GM21360 (cell line): ENCODE results near the gene EFCAB6.

Experiments
- ATAC-seq: cut with Tn5 transposase; IDR thresholded peaks from one replicate; pipeline ENCODE4 v1.9.1; 2021; ENCODE audit warnings: mild to moderate bottlenecking, moderate library complexity; ENCODE audit not compliant: unreplicated experiment

Gene EFCAB6

DNA sequence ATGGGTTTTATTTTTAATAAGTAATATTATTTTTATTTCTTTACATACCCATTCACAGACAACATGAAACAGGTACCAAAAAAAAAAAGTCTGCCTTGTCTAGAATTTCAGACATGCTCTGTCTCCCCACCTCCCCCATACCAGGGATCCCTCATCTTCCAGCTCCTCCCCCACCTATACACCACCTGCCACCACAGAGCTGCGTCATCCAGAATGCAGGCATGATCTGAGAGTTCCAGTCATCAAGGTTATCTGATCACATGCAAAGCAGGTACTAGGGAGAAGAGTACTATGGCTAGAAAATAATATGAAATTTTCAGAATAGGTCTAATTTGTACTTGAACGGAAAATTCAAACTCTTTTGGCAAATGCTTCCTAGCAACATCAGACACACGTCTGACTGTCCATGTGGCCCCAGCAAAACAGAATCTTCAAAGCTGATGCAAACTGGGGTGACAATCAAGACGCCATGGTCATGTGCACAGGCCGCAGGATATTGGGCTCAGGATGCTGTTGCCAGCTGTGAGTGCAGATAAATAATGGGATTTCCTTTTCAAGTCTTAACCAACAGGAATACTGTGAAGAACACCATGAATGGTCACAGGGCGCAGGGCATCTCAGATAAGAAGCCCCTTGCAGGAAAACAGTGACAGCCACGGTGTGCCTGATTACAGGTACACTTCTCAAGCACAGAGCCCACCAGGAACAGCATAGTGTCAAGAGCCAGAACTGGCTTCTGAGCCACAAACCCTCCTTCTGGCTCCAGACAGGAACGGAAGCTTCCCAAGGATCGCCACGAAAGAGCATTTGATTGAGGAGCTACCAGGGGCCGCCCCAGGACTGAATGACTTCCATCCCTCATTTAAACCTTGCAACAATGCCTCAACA, 169.5 kb downstream of the EFCAB6 start:
- ATAC-seq, result no peak

DNA sequence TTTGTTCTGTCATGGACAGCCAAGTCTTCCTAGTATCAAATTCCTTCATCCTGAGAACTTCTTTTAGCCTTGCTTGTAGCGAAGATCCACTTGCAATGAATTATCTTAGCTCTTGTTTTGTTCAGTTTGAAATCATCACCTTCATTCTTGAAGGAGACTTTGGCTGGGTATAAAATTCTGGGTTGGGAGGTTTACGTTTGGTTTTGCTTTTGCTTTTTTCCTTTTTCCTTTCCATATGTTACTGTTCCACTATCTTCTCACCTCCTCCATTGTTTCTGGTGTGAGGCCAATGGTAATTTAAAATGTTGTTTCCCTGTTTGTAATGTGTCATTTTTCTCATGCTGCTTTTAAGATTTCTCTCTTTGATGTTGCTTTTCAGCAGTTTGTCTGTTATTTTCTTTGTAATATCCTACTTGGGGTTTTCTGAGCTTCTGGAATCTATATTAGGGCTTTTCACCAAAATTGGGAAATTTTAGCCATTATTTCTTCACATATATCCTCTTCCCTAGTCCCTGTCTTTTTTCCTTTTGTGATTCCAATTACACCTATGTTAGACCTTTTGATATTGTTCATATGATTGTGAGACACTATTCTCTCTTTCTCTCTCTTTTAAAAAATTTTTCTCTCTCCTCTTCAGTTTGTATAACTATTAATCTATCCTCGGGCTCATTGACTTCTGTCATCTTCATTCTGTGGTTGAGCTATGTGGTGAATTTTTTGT, 172.7 kb downstream of the EFCAB6 start:
- ATAC-seq, result no peak

DNA sequence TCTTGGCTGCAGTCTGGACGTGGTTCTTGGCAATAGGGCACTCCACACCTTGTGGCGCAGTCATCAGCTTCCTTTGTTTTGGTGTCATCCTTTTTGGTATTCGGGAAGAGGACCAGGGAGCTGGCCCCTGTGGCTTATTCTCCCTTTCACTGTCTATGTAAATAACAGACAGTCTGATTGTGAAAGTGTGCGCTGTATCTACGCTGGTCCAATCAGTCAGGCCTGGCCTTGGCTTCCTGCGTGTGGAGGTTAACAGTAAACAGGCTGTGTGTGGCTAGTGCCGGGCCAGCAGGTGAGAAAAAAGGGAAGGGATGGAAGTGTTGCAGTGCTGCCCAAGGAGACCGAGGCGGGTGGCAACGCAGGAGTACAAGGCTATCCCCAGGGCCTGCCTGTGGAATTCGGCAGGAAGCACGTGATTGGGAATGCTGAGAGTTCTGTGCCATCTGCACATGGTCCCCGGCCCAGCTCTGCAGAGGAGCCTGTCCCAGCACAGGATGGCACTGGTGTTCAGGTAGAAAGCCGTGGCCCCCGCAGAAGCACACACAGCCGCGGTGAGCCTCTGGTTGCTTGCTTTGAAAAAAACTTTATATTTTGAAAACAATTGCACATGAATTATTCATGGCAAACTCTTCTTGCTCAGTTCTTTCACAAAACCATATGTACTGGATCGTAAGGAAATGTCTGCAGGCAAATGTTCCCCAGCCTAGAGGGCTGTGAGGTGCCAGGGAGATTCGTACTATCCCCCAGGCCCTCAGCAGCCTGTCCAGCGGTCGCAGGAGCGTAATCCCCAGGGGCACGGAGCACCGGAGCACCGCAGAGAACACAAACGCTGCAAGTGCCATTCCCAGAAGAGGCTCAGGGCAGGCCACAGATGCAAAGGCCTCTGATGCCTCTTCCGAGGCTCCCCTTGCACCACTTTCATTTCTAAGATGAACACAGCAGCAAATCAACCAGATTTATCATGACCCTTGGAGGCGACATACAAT, 174.5 kb downstream of the EFCAB6 start:
- ATAC-seq, result no peak

DNA sequence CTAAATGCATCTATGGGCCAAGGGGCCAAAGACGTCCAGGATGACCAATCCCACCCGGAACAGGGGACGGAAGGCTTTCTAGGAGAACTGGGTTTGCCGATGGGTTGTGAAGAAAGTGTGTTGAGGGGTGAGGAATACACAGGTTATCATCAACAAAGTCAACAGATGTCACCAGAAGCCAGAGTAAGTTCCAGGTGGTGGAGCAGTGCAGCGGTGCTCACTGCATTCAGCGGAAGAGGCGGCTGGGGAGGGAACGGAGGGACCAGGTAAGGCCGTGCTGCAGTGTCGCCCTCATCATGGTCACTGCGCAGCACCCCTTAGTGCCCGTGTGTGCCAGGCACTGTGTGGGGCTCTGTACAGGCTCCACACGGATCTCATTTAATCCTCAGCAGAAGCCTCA, 176.0 kb downstream of the EFCAB6 start:
- no peak for ATAC-seq

DNA sequence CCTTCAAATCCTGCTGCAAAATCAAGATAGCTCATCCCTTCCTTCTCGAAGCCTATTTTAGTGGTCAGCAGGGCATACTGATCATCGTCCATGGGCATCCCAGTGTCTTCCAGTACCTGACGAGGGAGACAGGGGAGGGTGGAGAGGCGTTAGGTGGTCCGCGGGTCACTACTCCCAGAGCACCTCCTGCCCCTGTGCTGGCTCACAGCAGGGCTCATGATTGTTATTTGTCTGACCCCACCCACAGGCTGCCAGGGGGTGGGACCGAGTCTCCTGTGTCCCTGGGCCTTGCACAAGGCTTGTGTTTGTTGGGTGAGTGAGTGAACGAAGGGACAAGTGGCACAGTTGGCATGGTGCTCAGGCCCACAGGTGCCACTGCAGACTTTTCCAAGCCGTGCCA, 177.0 kb downstream of the EFCAB6 start:
- ATAC-seq, result no peak

DNA sequence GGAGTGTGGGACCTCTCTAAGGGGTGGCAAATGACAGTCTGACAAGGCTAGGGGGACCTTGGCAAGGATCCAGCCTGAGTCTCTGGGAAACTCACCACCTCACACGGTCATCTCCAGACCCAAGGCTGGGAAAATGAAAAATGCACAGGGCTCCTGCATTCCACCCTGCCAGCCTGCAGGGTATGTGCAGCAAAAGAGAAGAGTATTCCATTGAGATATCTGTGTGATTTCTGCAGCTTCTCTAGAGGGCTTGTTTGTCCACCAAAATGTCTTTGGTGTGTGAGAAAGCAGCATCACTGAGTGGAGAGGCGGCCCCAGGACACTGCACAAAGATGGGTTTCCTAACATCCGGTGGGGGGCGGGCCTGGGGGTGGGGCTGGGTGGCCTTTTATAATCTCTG, 177.8 kb downstream of the EFCAB6 start:
- ATAC-seq, result no peak

DNA sequence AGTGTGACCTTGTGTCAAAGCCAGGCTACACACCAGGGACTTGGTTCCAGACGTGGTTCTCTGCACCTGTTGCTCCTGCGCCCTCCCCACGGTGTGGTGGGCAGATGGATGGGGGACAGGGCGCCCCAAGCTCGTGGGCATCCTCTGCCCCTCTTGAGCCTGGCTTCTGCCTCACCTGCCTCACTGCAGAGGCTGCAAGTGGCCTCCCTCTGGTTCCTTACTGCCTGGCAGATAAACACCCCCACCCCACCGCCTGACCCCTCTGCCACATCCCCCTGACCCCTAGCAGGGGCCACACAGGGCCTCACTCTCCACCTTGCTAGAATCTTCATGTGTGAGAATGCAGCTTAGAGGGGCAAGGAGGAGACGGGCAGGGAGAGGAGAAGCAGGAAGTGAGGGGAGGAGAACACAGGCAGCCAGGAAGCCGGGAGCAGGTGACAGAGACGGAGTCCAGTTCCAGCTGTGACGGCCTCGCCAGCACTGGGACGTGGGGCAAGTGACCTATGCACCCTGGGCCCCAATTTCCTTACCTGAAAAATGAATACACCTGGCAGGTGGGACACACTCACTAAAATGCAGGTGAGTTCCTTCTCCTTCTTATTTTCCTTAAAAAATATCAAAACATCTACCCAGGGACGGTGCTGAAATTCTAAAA, 178.3 kb downstream of the EFCAB6 start:
- no peak for ATAC-seq

DNA sequence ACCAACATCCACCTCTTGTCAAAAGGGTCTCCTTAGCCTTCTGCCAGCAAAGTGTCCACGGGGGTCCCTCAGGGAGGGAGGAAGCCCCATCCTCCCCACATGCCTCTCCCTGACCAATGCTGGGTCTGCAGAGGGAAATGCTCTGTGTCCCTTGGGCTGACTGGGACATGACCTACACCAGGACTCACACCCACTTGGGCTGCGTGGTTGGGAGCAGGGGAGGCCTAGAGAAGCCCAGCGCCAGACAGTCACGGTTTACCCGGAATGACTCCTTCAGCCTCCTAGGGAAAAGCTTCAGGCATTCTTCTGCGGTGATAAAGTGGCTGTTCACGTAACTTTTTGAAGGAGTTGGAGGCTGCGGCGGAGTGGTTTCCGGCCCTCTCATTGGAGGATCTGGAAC, 180.3 kb downstream of the EFCAB6 start:
- ATAC-seq, result no peak

DNA sequence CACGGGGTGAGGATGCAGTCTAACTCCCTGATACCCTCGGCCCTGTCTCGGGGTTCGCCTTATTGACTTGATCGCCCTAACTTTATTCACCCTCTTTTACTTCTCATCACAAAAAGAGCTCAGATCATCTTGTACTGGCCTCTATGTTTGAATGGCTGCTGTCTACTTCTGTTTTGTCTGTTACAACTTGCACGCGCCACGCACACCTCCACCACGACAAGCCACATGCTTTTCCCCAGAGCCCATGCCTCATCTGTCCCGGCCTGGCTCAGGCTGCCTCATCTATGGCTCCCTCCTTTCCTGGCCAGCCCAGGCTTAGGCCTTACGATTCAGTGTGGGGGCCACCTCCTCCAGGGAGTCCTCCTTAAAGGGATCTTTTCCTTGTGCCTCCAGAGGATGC, 180.9 kb downstream of the EFCAB6 start:
- ATAC-seq, result no peak

DNA sequence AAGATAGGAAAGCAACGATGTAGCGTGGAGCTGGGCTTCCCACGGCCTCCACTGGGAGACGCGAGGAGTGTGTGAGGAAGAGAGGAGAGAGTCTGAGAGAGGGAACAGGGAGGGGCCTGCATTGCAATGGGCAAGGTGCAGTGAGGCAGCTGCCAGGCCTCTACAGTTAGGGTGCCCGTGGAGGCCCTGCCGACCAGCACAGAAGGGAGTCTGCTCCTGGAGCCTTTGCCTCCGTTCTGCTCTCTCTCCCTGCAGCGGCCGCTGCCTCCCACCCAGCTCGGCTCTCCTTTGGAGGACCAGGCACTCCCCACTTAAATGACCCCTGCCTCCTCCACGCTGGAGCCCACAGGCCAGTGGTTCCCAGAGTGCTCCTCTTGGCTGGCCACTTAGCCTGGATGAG, 181.7 kb downstream of the EFCAB6 start:
- ATAC-seq, result no peak

DNA sequence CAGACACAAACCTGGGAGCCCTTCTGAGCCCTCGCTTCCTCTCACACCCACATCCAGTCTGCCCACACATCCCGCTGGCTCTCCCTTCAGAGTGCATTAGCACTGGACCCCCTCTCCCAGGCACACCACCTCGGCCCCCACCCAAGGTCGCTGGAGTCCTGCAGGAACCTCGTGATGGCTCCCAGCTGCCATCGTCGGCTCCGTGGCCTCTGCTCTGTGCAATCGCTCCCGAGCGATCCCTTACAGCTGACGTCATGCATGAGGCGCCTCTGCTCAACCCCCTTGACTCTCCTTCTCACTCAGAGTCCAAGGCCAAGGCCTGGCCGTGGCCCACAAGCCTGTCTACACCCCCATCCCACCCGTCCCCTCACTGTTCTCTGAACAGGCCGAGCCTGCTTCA, 183.9 kb downstream of the EFCAB6 start:
- ATAC-seq, result no peak

DNA sequence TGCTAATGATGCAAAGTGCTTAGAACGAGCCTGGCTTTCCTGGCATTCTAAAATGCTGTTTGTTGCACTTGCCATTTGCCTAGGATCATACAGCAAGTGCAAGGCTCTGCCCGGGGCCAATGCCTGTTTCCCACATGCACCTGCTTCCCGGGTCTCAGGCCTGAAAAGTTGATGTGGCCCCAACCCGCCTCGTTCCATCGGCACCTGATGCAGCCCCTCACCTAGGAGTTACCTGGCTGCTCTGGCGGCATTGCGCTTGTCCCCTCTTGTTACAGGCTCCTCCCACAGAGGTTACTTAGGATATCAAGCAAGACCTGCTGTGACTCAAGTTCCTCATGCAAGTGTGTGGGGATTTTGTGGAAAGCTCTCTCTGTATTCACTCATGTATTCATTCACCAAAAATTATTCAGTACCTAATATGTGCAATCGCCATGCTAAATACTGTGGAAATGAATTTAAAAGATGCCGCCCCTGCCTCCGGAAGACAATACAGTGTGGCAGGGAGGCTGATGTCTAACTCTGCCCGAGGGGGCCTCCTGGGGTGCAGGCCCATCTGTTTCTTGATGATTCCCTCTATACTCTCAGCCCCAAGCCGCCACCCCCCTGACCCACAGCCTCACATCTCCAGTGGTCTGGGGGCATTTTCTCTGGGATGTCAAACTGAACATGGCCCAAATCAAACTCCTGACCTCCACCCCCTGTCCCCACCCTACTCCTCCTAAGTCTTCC, 184.5 kb downstream of the EFCAB6 start:
- ATAC-seq, result no peak

DNA sequence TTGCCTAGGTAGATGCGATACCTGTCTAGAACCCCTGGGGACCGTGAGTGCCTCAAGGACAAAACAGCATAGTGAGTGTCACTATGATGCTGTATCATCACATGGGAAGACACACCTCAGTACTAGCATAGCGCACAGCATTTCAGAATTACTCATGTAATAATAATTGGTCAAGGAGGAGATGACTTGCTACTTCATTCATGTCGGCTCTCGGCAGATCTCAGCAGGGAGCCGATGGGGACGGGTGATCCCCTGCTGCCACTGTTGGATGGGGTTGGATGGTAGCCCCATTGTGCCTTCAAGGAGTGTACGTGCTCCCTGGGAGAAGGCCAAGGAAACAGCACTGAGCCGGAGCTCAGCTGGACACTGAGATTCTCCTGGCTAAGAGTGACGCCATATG, 186.9 kb downstream of the EFCAB6 start:
- ATAC-seq, result no peak

DNA sequence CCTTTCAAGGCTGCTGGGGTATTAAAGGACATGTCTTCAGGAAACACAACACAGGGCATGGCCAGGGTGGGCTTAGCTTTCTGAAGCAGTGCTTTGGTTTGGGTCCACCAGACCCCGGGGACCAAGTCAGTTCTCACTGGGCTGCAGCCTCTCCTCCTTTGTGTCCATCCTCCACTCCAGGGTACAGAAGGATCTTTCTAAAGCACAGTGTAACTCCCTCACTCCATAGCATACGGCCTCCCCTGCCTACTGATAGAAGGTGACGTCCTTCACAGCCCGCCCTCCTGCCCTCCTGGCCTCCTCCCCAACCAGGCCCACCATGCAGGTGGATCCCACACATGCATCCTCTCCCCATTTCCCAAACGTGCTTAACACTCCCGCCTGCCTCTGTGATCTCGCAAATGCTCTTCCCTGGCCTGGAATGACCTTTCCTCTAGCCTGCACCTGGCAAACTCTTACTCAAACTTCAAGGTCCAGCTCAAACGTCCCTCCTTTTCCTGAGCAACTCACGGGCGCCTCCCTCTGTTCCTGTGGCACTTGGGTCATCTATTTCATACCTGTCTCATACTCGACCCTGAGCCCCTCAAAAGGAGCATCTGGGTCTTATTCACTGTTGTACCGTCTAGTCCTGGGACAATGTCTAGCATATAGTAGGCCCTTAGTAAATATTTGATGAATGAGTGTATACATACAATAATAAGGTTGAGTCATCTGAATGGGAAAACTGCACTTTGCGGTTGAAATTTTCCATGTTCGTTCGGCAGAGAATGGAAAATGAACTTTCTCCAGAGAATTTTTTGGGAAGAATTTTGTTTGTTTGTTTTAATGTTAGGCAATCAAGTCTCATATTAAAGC, 187.7 kb downstream of the EFCAB6 start:
- no peak for ATAC-seq

DNA sequence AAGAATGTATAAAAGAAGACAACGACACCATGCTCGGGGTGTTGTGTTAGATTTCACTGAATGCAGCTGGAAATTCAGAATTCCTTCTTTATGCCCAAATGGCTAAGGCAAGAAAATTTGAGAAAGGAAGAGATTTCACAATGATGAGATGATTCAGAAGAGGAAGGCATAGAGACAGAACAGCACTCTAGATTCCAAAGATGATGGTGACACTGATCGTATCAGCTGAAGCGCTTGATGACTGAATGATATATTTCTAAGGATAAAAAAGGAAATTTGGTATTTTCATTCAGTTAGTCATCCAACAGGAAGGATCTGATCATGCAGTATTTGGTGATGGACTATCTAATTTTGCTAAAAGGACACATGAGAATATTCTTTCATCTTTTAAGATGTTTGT, 189.2 kb downstream of the EFCAB6 start:
- ATAC-seq, result no peak

DNA sequence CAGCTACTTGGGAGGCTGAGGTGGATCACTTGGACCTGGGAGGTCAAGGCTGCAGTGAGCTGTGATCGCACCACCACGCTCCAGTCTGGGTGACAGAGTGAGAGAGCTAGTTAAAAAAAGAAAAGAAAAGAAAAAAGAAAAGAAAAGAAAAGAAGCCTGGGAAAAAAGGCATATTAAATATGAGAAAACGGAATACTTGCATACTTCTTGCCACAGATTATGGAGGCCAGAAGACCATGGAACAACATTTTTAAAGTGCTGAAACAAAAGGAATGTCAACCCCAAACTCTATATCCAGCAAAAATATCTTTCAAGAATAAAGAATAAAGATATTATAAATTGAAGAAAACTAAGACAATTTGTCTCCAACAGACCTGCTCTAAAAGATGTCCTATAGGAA, 191.9 kb downstream of the EFCAB6 start:
- no peak for ATAC-seq

DNA sequence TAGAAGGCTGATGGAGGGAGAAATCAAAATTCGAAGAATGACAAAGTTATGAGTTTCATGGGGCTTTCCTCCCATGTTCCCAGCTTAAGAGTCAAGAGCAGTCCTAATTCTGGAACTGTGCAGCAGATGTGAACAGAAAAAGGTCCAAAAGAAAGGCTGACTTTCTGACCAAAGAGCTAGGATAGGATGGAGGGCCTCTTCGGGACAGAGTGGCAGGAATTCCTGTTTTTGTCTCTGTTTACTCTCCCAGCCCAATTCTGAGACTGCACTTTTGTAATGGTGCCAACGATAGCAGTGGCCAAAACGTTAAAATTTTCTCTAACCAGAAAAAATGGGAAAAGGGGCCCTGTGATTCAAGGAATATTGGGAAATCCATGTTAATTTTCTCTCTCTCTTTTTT, 193.6 kb downstream of the EFCAB6 start:
- ATAC-seq, result no peak

DNA sequence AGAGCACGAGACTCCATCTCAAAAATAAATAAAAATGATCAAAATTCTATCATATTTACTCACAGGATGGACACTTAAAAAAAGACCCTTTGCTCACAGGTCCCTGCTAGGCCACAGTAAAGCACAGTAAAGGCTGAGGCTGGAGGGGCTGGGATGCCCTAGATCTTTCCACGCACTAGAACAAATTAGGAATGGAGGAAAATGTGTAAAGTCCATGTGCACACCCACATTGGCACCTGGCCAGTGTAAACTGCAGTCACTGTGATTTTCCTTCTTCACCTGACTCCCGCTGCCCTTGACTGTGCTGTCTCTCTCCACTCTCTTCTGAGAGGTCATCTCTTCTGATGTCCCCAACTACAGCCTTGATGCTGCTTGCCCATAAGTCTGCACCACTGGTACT, 195.5 kb downstream of the EFCAB6 start:
- ATAC-seq, result no peak

DNA sequence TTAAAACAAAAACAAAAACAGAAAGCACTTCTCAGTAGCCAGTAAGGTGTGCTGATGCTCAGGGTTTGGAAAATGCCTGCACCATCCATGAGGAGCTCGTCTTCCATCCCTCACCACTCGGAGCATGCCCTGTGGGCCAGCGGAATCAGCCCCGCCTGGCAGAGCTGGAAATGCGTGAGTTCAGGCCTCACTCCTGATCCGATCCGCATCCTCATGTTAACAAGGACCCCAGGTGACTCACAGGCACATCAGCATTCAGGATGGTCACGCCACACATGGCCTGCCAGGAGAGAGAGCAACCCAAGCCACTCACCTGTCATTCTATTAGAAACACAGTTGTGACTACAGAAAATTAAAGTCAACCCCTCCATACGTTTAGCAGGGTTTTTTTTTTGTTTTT, 211.8 kb downstream of the EFCAB6 start:
- no peak for ATAC-seq
